HepG2 (cell line): ENCODE data around the gene C1orf115. TPM values are rescaled to one million over a fixed set of nuclear protein-coding genes. Genes with fewer than 3 reads are reported as not detected.

Experiments
- ARNTL ChIP-seq: sonication (generic); formaldehyde crosslinking; IDR thresholded peaks from 2 replicates; pipeline ENCODE4 v1.4.0; 2020; ENCODE audit warnings: mild to moderate bottlenecking, missing genetic modification reagents
- ATF3 ChIP-seq: sonication (generic); formaldehyde crosslinking; IDR thresholded peaks from 2 replicates; pipeline ENCODE4 v1.4.0; 2020; ENCODE audit warnings: missing genetic modification reagents
- CEBPB ChIP-seq: IDR thresholded peaks from 2 replicates; pipeline ENCODE4 v1.6.1; 2011; ENCODE audit warnings: low read depth, low read length, improper control_type of control experiment, borderline replicate concordance
- EED ChIP-seq: sonication (generic); formaldehyde crosslinking; IDR thresholded peaks from 2 replicates; pipeline ENCODE4 v1.5.0; 2020; ENCODE audit warnings: mild to moderate bottlenecking, missing genetic modification reagents
- FOXJ3 ChIP-seq: sonication (generic); formaldehyde crosslinking; IDR thresholded peaks from 2 replicates; pipeline ENCODE4 v1.4.0; 2020; ENCODE audit warnings: missing genetic modification reagents, mild to moderate bottlenecking, borderline replicate concordance
- FOXM1 ChIP-seq: sonication (generic); formaldehyde crosslinking; IDR thresholded peaks from 2 replicates; pipeline ENCODE4 v1.5.0; 2020; ENCODE audit warnings: missing genetic modification reagents
- IRX3 ChIP-seq: sonication (generic); formaldehyde crosslinking; IDR thresholded peaks from 2 replicates; pipeline ENCODE4 v1.8.1; 2023; ENCODE audit warnings: mild to moderate bottlenecking, low read depth, missing genetic modification reagents, borderline replicate concordance
- MEIS2 ChIP-seq: sonication (generic); formaldehyde crosslinking; IDR thresholded peaks from 2 replicates; pipeline ENCODE4 v1.9.0; 2021; ENCODE audit warnings: mild to moderate bottlenecking, missing genetic modification reagents
- MXD3 ChIP-seq: IDR thresholded peaks from 2 replicates; pipeline ENCODE4 v1.6.1; 2016; ENCODE audit warnings: mild to moderate bottlenecking, missing biosample characterization, missing genetic modification reagents
- NAIF1 ChIP-seq: sonication (generic); formaldehyde crosslinking; IDR thresholded peaks from 2 replicates; pipeline ENCODE4 v1.5.0; 2020; ENCODE audit warnings: mild to moderate bottlenecking, missing genetic modification reagents, borderline replicate concordance
- NR2C2 ChIP-seq: sonication (generic); formaldehyde crosslinking; IDR thresholded peaks from 2 replicates; pipeline ENCODE4 v1.4.0; 2020; ENCODE audit warnings: missing genetic modification reagents, mild to moderate bottlenecking, moderate library complexity, borderline replicate concordance
- PLRG1 ChIP-seq: fragments of 450-650 bp; conservative IDR thresholded peaks from 2 replicates; pipeline ENCODE4 v1.6.1; 2016
- RNF2 ChIP-seq: fragments of 450-650 bp; conservative IDR thresholded peaks from 2 replicates; pipeline ENCODE4 v1.6.1; 2016; ENCODE audit warnings: low read depth
- SIN3B ChIP-seq: fragments of 150-350 bp; IDR thresholded peaks from 2 replicates; pipeline ENCODE4 v1.6.1; 2014; ENCODE audit warnings: low read length
- TBP ChIP-seq: sonication (generic); formaldehyde crosslinking; IDR thresholded peaks from 2 replicates; pipeline ENCODE4 v1.5.0; 2020; ENCODE audit warnings: missing genetic modification reagents
- TEAD3 ChIP-seq: optimal IDR thresholded peaks from 2 replicates; pipeline ENCODE3; 2016; ENCODE audit warnings: borderline replicate concordance
- TEF ChIP-seq: sonication (generic); formaldehyde crosslinking; IDR thresholded peaks from 2 replicates; pipeline ENCODE4 v1.5.0; 2020; ENCODE audit warnings: missing genetic modification reagents
- ZHX1 ChIP-seq: sonication (generic); formaldehyde crosslinking; IDR thresholded peaks from 2 replicates; pipeline ENCODE4 v1.8.1; 2022; ENCODE audit warnings: low read depth, mild to moderate bottlenecking, missing genetic modification reagents
- ZNF263 ChIP-seq: sonication (generic); formaldehyde crosslinking; IDR thresholded peaks from 2 replicates; pipeline ENCODE4 v1.4.0; 2020; ENCODE audit warnings: missing genetic modification reagents
- ZNF546 ChIP-seq: sonication (generic); formaldehyde crosslinking; conservative IDR thresholded peaks from 2 replicates; pipeline ENCODE4 v1.8.1; 2023; ENCODE audit warnings: mild to moderate bottlenecking, missing genetic modification reagents
- ZNF572 ChIP-seq: sonication (generic); formaldehyde crosslinking; IDR thresholded peaks from 2 replicates; pipeline ENCODE4 v1.5.1; 2020; ENCODE audit warnings: mild to moderate bottlenecking, missing genetic modification reagents
- ZNF609 ChIP-seq: sonication (generic); formaldehyde crosslinking; IDR thresholded peaks from 2 replicates; pipeline ENCODE4 v1.4.0; 2020; ENCODE audit warnings: mild to moderate bottlenecking, missing genetic modification reagents, borderline replicate concordance
- polyA plus RNA-seq, 8 experiments: library from polyadenylated mRNA; depleted of rRNA in 3 of 8; stranded (reverse) in 7 of 8; unstranded in 1 of 8; fragments of >200 nt; fragmentation: Illumina TruSeq in 4 of 8; extraction: Trizol in 4 of 8; gene quantifications; 2 replicates each; pipeline versions ENCODE4 v1.2.1 to v1.2.3, GENCODE V29; 2011 to 2016; ENCODE audit warnings: low read depth in 4 of 8, missing spikeins in 1 of 8, mixed read lengths in 1 of 8; ENCODE audit not compliant: insufficient read depth in 1 of 8
- total RNA-seq, 5 experiments: library from RNA; depleted of rRNA; stranded (reverse); fragments of >200 nt; fragmentation: Illumina TruSeq; extraction: Trizol; gene quantifications; 2 replicates each; pipeline ENCODE4 v1.2.3, GENCODE V29; 2016; ENCODE audit warnings: low read depth in 1 of 5

Gene C1orf115
- total and polyA plus RNA-seq, 2 of the 13 experiments (the other 11 are each of a cell fraction or from before 2014, with no cell fraction given): 25.2 to 85.9 TPM

GRCh38 chr1:220734571-220735326 is 44.6 kb downstream of the C1orf115 start (continued):
- no peak for TF ChIP-seq ZHX1 (CRISPR knock-in tag)
- TF ChIP-seq MEIS2 (CRISPR knock-in tag): no peak
- no peak for TF ChIP-seq NR2C2
- TF ChIP-seq EED (CRISPR knock-in tag): no peak
- TF ChIP-seq ARNTL (CRISPR knock-in tag): no peak
- TF ChIP-seq FOXJ3 (CRISPR knock-in tag): no peak; the same call in 1 of the 2 replicates
- TF ChIP-seq FOXM1: no peak
- no peak for TF ChIP-seq TEF (CRISPR knock-in tag)
- no peak for TF ChIP-seq ZNF609 (CRISPR knock-in tag)
- TF ChIP-seq IRX3 (CRISPR knock-in tag): no peak
- no peak for TF ChIP-seq CEBPB
- TF ChIP-seq NAIF1: no peak
- peak; percentile 97 for TF ChIP-seq TEAD3 (CRISPR knock-in tag)
- peak; percentile 41; the same call in 1 of the 2 replicates for TF ChIP-seq ATF3 (CRISPR knock-in tag)
- no peak for TF ChIP-seq PLRG1
- TF ChIP-seq TBP (CRISPR knock-in tag): no peak
- TF ChIP-seq MXD3: no peak
- no peak for TF ChIP-seq RNF2
- TF ChIP-seq ZNF572: no peak
- no peak for TF ChIP-seq ZNF263 (CRISPR knock-in tag)
- no peak for TF ChIP-seq SIN3B
- TF ChIP-seq ZNF546 (CRISPR knock-in tag): no peak
